ENCODE data around the gene DNAH3. TPM values are rescaled to one million over a fixed set of nuclear protein-coding genes. Genes with fewer than 3 reads are reported as not detected.
"Not testable (repeated sequence)": the region's sequence is repeated elsewhere in the genome, so short reads cannot be mapped to it uniquely, and the experiment has no call there.

Gene DNAH3
- total RNA-seq, 1 donor from 2014 or later = 0.19 TPM

- no peak overlapping the region for H3K27ac Mint-ChIP-seq
- no peak for TF ChIP-seq CTCF (IDR thresholded peaks at IDR 0.05; ENCODE audit: unreplicated experiment)
- no peaks in the 10 kb centered on the region for H3K27me3 Mint-ChIP-seq
- H3K36me3 Mint-ChIP-seq (ENCODE audit: insufficient read depth) = no peaks in the 10 kb centered on the region
- H3K4me1 Mint-ChIP-seq (ENCODE audit: low read depth) = no peaks in the 10 kb centered on the region
- H3K9me3 Mint-ChIP-seq (ENCODE audit: low read depth) = no peaks in the 10 kb centered on the region
- no peak overlapping the region for H3K4me3 Mint-ChIP-seq (ENCODE audit: low read depth)
- no peak for DNase-seq (ENCODE audit: low spot score, unreplicated experiment)
Measured at GRCh38 chr16:21070564-21070963, 80.1 kb downstream of the DNAH3 start.

- H3K27me3 Mint-ChIP-seq = no peaks in the 10 kb centered on the region
- DNase-seq (ENCODE audit: low spot score, unreplicated experiment) = no peak
- no peak overlapping the region for H3K4me3 Mint-ChIP-seq (ENCODE audit: low read depth)
- no peak overlapping the region for H3K27ac Mint-ChIP-seq
- H3K4me1 Mint-ChIP-seq (ENCODE audit: low read depth) = no peaks in the 10 kb centered on the region
- no peaks in the 10 kb centered on the region for H3K9me3 Mint-ChIP-seq (ENCODE audit: low read depth)
- no peaks in the 10 kb centered on the region for H3K36me3 Mint-ChIP-seq (ENCODE audit: insufficient read depth)
- TF ChIP-seq CTCF (IDR thresholded peaks at IDR 0.05; ENCODE audit: unreplicated experiment) = no peak
Measured at GRCh38 chr16:21069986-21070385, 80.7 kb downstream of the DNAH3 start.

- DNase-seq (ENCODE audit: low spot score, unreplicated experiment) = no peak
Measured at GRCh38 chr16:21064203-21064602, 86.4 kb downstream of the DNAH3 start.

GRCh38 chr16:21063314-21063713 lies 87.3 kb downstream of the DNAH3 start:
- not testable (repeated sequence) for H3K27me3 Mint-ChIP-seq; H3K4me3 Mint-ChIP-seq (ENCODE audit: low read depth); H3K27ac Mint-ChIP-seq; H3K36me3 Mint-ChIP-seq (ENCODE audit: insufficient read depth); H3K9me3 Mint-ChIP-seq (ENCODE audit: low read depth); H3K4me1 Mint-ChIP-seq (ENCODE audit: low read depth); DNase-seq (ENCODE audit: low spot score, unreplicated experiment)

More at GRCh38 chr16:21064203-21064602, 86.4 kb downstream of the DNAH3 start:
- Mint-ChIP-seq H3K4me1 (ENCODE audit: low read depth) (no peaks in the 10 kb centered on the region), H3K4me3 (ENCODE audit: low read depth) (no peak overlapping the region), H3K27me3 (no peaks in the 10 kb centered on the region), H3K36me3 (ENCODE audit: insufficient read depth) (no peaks in the 10 kb centered on the region), H3K27ac (no peak overlapping the region), H3K9me3 (ENCODE audit: low read depth) (no peaks in the 10 kb centered on the region)
- TF ChIP-seq CTCF (IDR thresholded peaks at IDR 0.05; ENCODE audit: unreplicated experiment) = no peak

- Mint-ChIP-seq H3K36me3 (ENCODE audit: insufficient read depth) (no peaks in the 10 kb centered on the region), H3K27ac (no peak overlapping the region), H3K4me3 (ENCODE audit: low read depth) (no peak overlapping the region), H3K9me3 (ENCODE audit: low read depth) (no peaks in the 10 kb centered on the region), H3K27me3 (peaks cover 7% of the 10 kb centered on the region), H3K4me1 (ENCODE audit: low read depth) (no peaks in the 10 kb centered on the region)
- no peak for DNase-seq (ENCODE audit: low spot score, unreplicated experiment)
- no peak for TF ChIP-seq CTCF (IDR thresholded peaks at IDR 0.05; ENCODE audit: unreplicated experiment)
Measured at GRCh38 chr16:21060027-21060510, 90.6 kb downstream of the DNAH3 start.

GRCh38 chr16:21057875-21058274 lies 92.8 kb downstream of the DNAH3 start:
- no peak for DNase-seq (ENCODE audit: low spot score, unreplicated experiment)

More at GRCh38 chr16:21057875-21058274, 92.8 kb downstream of the DNAH3 start:
- Mint-ChIP-seq H3K9me3 (ENCODE audit: low read depth) (no peaks in the 10 kb centered on the region), H3K4me3 (ENCODE audit: low read depth) (no peak overlapping the region), H3K36me3 (ENCODE audit: insufficient read depth) (no peaks in the 10 kb centered on the region), H3K27me3 (peaks cover 7% of the 10 kb centered on the region), H3K4me1 (ENCODE audit: low read depth) (no peaks in the 10 kb centered on the region), H3K27ac (no peak overlapping the region)
- TF ChIP-seq CTCF (IDR thresholded peaks at IDR 0.05; ENCODE audit: unreplicated experiment) = no peak

All from progenitor cell of endocrine pancreas (in vitro differentiated cells).